ENCODE data around the gene SELENOH. TPM values are rescaled to one million over a fixed set of nuclear protein-coding genes. Genes with fewer than 3 reads are reported as not detected.

Gene SELENOH
- total and polyA plus RNA-seq, 9 of the 15 experiments (the other 6 are each of a cell fraction or from before 2014, with no cell fraction given), result 16.6 to 299 (median 118) TPM

DNA sequence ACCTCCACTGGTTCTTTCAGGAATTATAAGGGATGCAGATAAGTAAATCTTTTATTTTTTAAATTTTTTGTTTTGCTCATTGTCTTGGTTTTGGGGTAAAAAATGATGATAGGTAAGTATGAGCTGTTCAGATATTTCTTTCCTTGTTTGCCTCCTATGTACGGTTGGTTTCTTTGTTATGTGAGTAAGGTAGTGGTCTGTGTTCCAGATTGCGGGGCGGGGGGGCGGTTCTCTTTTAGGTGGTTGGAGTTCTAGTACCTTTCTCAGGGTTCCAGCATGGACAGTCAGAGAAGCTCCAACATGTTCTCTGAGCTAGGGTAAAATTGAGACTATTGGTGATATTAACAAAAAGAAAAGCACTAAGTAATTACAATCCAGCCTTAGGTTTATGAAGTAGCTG is 22.7 kb downstream of the SELENOH start:
- Histone ChIP-seq H3K36me3 (ENCODE audit: control insufficient read depth, insufficient read depth, low read length) (peaks cover 7% of the 10 kb centered on the region; the same call in 1 of the 3 replicates), H3K9me3 (replicated peaks; ENCODE audit: control insufficient read depth, insufficient read depth, low read depth, low read length) (no peaks in the 10 kb centered on the region), H3K4me1 (replicated peaks in 1 of 2; ENCODE audit: control insufficient read depth in 2 of 2, insufficient read depth in 2 of 2, low read length in 2 of 2) (peaks cover 7 to 22% of the 10 kb centered on the region in 2 experiments; a peak in 4 of 5 replicates), H4K20me1 (replicated peaks; ENCODE audit: control insufficient read depth, insufficient read depth, low read length) (peaks cover 7% of the 10 kb centered on the region), H3K27me3 (ENCODE audit: control insufficient read depth in 2 of 2, insufficient read depth in 2 of 2, low read length in 2 of 2) (no peaks in the 10 kb centered on the region), H3K9me1 (ENCODE audit: control insufficient read depth, insufficient read depth, low read length) (no peaks in the 10 kb centered on the region), H3K4me3 (peak overlapping the region; percentile 62), H2AFZ (ENCODE audit: low read depth, low read length) (no peak overlapping the region), H3K4me2 (ENCODE audit: insufficient read depth, low read length) (peak overlapping the region; percentile 79), H3K79me2 (ENCODE audit: control insufficient read depth, insufficient read depth, low read length) (peaks cover 69% of the 10 kb centered on the region), H3K9ac (ENCODE audit: insufficient read depth in 1 of 2, low read depth in 2 of 2, low read length in 2 of 2) (peak overlapping the region in 1 of 2 experiments; percentile 95; a peak in 2 of 4 replicates), H3K27ac (ENCODE audit: extremely low read depth, low read depth, low read length) (no peak overlapping the region)
- peak; percentile 9; the same call in 2 of the 3 replicates for ATAC-seq
- no TSS peak for BruUV-seq (replicated peaks)
- in situ Hi-C loops (cut with MboI) (no loop called here), intact Hi-C loops (cut with micrococcal nuclease) (loop anchor here (5.0 kb wide), 1 partner anchor 33 kb away; no protein-coding TSS in a partner anchor)
- FAIRE-seq, result no peak
- no peak for DNase-seq (ENCODE audit: extremely low read depth in 1 of 4, low spot score in 3 of 4)
- WGBS (ENCODE audit: insufficient coverage, low coverage, missing lambda C conversion rate), result 6% methylated on average over 4 of the region's 4 CpGs
- ChIA-PET POLR2A (interaction anchor here (0.7 to 6.2 kb wide), 7 partner anchors 9 to 40 kb away, joined by 3 to 88 read pairs (median 7); partner anchors contain the start of genes BTBD18 and SELENOH), CTCF (ENCODE audit: low intra/inter-chr PET ratio) (no interaction called here)
- TF ChIP-seq, protein P1, sequence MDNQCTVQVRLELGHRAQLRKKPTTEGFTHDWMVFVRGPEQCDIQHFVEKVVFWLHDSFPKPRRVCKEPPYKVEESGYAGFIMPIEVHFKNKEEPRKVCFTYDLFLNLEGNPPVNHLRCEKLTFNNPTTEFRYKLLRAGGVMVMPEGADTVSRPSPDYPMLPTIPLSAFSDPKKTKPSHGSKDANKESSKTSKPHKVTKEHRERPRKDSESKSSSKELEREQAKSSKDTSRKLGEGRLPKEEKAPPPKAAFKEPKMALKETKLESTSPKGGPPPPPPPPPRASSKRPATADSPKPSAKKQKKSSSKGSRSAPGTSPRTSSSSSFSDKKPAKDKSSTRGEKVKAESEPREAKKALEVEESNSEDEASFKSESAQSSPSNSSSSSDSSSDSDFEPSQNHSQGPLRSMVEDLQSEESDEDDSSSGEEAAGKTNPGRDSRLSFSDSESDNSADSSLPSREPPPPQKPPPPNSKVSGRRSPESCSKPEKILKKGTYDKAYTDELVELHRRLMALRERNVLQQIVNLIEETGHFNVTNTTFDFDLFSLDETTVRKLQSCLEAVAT (IDR thresholded peaks at IDR 0.05), result 0 out of 4 replicates have a peak, but pooled peaks of 1 of the 2 experiments have one; percentile 3
- TF ChIP-seq HOXB6 (CRISPR knock-in tag; IDR thresholded peaks at IDR 0.05; ENCODE audit: borderline replicate concordance), result no peak

DNA sequence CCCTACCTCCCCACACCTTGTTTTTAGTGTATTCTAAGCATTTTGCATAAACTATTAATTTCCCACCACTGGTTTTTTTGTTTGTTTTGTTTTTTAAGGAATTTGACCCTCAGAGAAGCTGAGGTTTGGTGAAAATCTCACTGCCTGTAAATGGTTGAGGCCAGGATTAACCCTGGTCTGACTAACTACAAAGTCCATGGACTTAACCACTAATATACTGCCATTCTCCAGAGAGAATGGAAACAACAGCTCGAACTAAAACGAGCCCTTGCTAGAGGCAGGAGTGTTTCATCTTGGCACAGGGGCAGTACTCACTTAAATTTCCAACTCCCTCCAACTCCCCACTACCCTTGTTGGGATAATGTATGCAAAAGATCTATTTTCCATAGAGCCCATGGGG is 23.3 kb downstream of the SELENOH start:
- H3K9me3 ChIP-seq (replicated peaks; ENCODE audit: control insufficient read depth, insufficient read depth, low read depth, low read length), result no peaks in the 10 kb centered on the region
- H3K27ac ChIP-seq (ENCODE audit: extremely low read depth, low read depth, low read length), result peak overlapping the region; percentile 11; the same call in 2 of the 3 replicates
- no peak for DNase-seq (ENCODE audit: extremely low read depth in 1 of 4, low spot score in 3 of 4)
- H3K79me2 ChIP-seq (ENCODE audit: control insufficient read depth, insufficient read depth, low read length), result peaks cover 75% of the 10 kb centered on the region
- ChIA-PET POLR2A (interaction anchor here (0.7 to 6.2 kb wide), 7 partner anchors 8 to 40 kb away, joined by 3 to 88 read pairs (median 7); partner anchors contain the start of genes BTBD18 and SELENOH), CTCF (ENCODE audit: low intra/inter-chr PET ratio) (no interaction called here)
- H3K9me1 ChIP-seq (ENCODE audit: control insufficient read depth, insufficient read depth, low read length), result no peaks in the 10 kb centered on the region
- ATAC-seq, result peak; percentile 13
- peak overlapping the region; percentile 62 for H3K4me3 ChIP-seq
- intact Hi-C loops (cut with micrococcal nuclease), result loop anchor here (5.0 kb wide), 1 partner anchor 33 kb away; no protein-coding TSS in a partner anchor
- peak overlapping the region; percentile 9 to 39; a peak in 2 of 4 replicates for H3K9ac ChIP-seq (ENCODE audit: insufficient read depth in 1 of 2, low read depth in 2 of 2, low read length in 2 of 2)
- in situ Hi-C loops (cut with MboI), result no loop called here
- H3K4me2 ChIP-seq (ENCODE audit: insufficient read depth, low read length), result peak overlapping the region; percentile 79
- TF ChIP-seq, protein P2, sequence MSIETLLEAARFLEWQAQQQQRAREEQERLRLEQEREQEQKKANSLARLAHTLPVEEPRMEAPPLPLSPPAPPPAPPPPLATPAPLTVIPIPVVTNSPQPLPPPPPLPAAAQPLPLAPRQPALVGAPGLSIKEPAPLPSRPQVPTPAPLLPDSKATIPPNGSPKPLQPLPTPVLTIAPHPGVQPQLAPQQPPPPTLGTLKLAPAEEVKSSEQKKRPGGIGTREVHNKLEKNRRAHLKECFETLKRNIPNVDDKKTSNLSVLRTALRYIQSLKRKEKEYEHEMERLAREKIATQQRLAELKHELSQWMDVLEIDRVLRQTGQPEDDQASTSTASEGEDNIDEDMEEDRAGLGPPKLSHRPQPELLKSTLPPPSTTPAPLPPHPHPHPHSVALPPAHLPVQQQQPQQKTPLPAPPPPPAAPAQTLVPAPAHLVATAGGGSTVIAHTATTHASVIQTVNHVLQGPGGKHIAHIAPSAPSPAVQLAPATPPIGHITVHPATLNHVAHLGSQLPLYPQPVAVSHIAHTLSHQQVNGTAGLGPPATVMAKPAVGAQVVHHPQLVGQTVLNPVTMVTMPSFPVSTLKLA (conservative IDR thresholded peaks at IDR 0.05), result 0 out of 4 replicates have a peak, but pooled peaks of 1 of the 2 experiments have one; percentile 16
- TF ChIP-seq, protein P3, sequence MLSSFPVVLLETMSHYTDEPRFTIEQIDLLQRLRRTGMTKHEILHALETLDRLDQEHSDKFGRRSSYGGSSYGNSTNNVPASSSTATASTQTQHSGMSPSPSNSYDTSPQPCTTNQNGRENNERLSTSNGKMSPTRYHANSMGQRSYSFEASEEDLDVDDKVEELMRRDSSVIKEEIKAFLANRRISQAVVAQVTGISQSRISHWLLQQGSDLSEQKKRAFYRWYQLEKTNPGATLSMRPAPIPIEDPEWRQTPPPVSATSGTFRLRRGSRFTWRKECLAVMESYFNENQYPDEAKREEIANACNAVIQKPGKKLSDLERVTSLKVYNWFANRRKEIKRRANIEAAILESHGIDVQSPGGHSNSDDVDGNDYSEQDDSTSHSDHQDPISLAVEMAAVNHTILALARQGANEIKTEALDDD (IDR thresholded peaks at IDR 0.05), result peak; percentile 85
- no peak for TF ChIP-seq ZNF79 (CRISPR knock-in tag; IDR thresholded peaks at IDR 0.05; ENCODE audit: low read depth)
- no TSS peak for BruUV-seq (replicated peaks)
- H3K4me1 ChIP-seq (replicated peaks in 1 of 2; ENCODE audit: control insufficient read depth in 2 of 2, insufficient read depth in 2 of 2, low read length in 2 of 2), result peaks cover 7 to 22% of the 10 kb centered on the region in 2 experiments; a peak in 4 of 5 replicates
- 0% methylated on average over 2 of the region's 2 CpGs for WGBS (ENCODE audit: insufficient coverage, low coverage, missing lambda C conversion rate)
- peaks cover 7% of the 10 kb centered on the region for H4K20me1 ChIP-seq (replicated peaks; ENCODE audit: control insufficient read depth, insufficient read depth, low read length)
- H3K36me3 ChIP-seq (ENCODE audit: control insufficient read depth, insufficient read depth, low read length), result peaks cover 9% of the 10 kb centered on the region; the same call in 2 of the 3 replicates
- H2AFZ ChIP-seq (ENCODE audit: low read depth, low read length), result no peak overlapping the region
- no peaks in the 10 kb centered on the region for H3K27me3 ChIP-seq (ENCODE audit: control insufficient read depth in 2 of 2, insufficient read depth in 2 of 2, low read length in 2 of 2)
- no peak for FAIRE-seq

All from K562 (cell line).